Heart left ventricle (tissue), 13 donors: ENCODE data around the gene RPS6KA2.

Source experiments
- POLR2A ChIP-seq, 2 donors: fragments of 450-650 bp; IDR thresholded peaks; one replicate each; pipeline ENCODE4 v1.6.1; 2017; ENCODE audit warnings: antibody characterized with exemption in 2 of 2, mild to moderate bottlenecking in 2 of 2, moderate library complexity in 2 of 2
- TF ChIP-seq, protein P1 (sequence below), 12 donors: fragments of 200-600 bp; sonication (generic) in 4 of 12; IDR thresholded peaks; one replicate each; pipeline versions ENCODE4 v1.5.0 to v1.8.0; 2018 to 2022; ENCODE audit warnings: antibody characterized with exemption in 12 of 12, mild to moderate bottlenecking in 5 of 12
- donor health status: ischemic (EF 13 %, LVEDD 7.1; RV severe dilation, severe dysfunction).
- donor health status: DM: no; HTN: yes; CAD: no.
- donor health status: DM: no; HTN: no; CAD: no.
- donor health status: ischemic (EF 25% LVEDD 6.9; RV normal size, moderate dysfunction).
- donor health status: ischemic (EF 25% LVEDD 5.7; RV mildly dilated, moderate dysfunction).
- donor health status: ischemic (EF 35%, LVEDD 5.7; RV mildly dilated, moderate dysfunction).
- donor health status: nonischemic (EF 11% LVEDD 7.7; RV severe dilation, severe dysfunction).
- donor health status: DM: yes; HTN: yes; CAD: no.
- donor health status: PGD.
- donor health status: ischemic (EF 29% LVEDD 5.4; RV normal size, mild dysfunction).
- donor health status: nonischemic (EF 23%, LVEDD 6.1; RV moderate dilation, normal function).

DNA sequence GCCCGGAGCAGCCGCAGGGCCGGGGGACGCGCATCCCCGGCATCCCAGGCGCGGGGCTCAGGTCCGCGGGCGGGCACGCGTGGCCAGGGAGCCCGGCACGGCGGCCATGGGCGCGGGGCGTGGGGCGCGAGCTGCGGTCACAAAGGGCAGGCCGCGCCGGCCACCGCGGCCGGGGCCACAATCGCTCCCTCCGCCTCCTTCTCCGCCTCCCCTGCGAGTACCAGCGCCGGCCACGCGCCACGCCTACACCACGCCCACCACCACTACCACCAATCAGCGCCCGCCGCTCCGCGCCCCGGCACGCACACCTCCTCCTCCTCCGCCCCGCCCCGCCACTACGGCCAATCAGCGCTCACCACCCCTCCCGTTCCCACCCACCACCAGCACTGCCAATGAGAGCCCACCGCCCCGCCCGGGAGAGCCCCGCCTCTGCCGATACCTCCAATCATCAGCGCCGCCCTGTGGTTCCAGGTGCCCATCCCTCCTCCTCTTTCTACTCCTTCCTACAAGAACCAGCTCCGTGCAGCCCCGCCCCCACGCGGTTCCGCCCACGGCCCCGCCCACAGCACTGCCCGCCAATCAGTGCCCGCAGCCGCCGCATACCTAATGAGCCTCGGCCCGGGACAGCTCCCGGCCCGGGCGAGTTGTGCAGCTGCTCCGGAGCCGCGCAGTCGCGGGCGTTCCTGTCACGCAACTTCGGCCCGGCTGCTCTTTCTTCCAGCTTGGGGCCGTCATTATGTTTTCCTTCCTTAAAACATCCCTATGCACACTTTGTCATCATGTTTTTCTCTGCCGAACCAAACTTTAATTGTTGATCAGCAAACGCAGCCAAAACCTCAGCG is at the start of gene RPS6KA2:
- TF ChIP-seq, protein P1, sequence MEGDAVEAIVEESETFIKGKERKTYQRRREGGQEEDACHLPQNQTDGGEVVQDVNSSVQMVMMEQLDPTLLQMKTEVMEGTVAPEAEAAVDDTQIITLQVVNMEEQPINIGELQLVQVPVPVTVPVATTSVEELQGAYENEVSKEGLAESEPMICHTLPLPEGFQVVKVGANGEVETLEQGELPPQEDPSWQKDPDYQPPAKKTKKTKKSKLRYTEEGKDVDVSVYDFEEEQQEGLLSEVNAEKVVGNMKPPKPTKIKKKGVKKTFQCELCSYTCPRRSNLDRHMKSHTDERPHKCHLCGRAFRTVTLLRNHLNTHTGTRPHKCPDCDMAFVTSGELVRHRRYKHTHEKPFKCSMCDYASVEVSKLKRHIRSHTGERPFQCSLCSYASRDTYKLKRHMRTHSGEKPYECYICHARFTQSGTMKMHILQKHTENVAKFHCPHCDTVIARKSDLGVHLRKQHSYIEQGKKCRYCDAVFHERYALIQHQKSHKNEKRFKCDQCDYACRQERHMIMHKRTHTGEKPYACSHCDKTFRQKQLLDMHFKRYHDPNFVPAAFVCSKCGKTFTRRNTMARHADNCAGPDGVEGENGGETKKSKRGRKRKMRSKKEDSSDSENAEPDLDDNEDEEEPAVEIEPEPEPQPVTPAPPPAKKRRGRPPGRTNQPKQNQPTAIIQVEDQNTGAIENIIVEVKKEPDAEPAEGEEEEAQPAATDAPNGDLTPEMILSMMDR (IDR thresholded peaks at IDR 0.05) = peak in 9 of 12 donors; percentile 4 to 49 (median 17)
- TF ChIP-seq POLR2A (IDR thresholded peaks at IDR 0.05) = peak; percentile 92 to 93
